Endothelial cell of umbilical vein (primary cell): ENCODE data around the gene PRKCZ. TPM values are rescaled to one million over a fixed set of nuclear protein-coding genes. Genes with fewer than 3 reads are reported as not detected.

ENCODE experiments used
- BruUV-seq: library from RNA; stranded (reverse); fragments of 400-500 nt; replicated peaks from 2 replicates; lab custom pipeline; 2021; lab: Mats Ljungman, UMichigan
- CTCF ChIA-PET: fragments of 300-600, 350-600 bp; sonication (Branson Sonifier 250); formaldehyde crosslinking; loops from one replicate; lab custom pipeline; 2021; ENCODE audit warnings: antibody characterized with exemption, inconsistent platforms; lab: Charles Lee
- POLR2A ChIA-PET: fragments of 300-600, 350-600 bp; sonication (Branson Sonifier 250); formaldehyde crosslinking; loops from one replicate; lab custom pipeline; 2021; ENCODE audit warnings: antibody characterized with exemption, inconsistent platforms; lab: Charles Lee
- DNase-seq: peaks from one replicate; pipeline ENCODE4 v3.0.0-alpha.2; 2011; ENCODE audit warnings: low read depth, low spot score
- FAIRE-seq: peaks from 2 replicates; lab custom pipeline; 2011; peaks lifted over from hg19 to GRCh38; lab: Jason Lieb, UNC
- H2AFZ ChIP-seq: 2 replicates; pipeline ENCODE4 v1.6.0; 2012; ENCODE audit warnings: low read depth, low read length, control low read depth, inconsistent platforms
- H3K27ac ChIP-seq: 2 replicates; pipeline ENCODE4 v1.5.1; 2011; ENCODE audit warnings: low read depth, mild to moderate bottlenecking, control low read depth, low read length, moderate library complexity; ENCODE audit not compliant: insufficient read depth
- H3K27me3 ChIP-seq, 2 experiments: 2 replicates each; pipeline versions ENCODE4 v1.6.0 to v1.6.1; 2011; ENCODE audit warnings: low read length in 2 of 2, mixed read lengths in 1 of 2; ENCODE audit not compliant: control insufficient read depth in 2 of 2, insufficient read depth in 2 of 2
- H3K36me3 ChIP-seq, 2 experiments: 2 replicates in 1 of 2; 3 replicates in 1 of 2; pipeline ENCODE4 v1.5.1; 2011; ENCODE audit warnings: low read length in 2 of 2, mild to moderate bottlenecking in 1 of 2, moderate library complexity in 1 of 2; ENCODE audit not compliant: control insufficient read depth in 2 of 2, insufficient read depth in 2 of 2; ENCODE audit errors: extremely low read depth in 1 of 2
- H3K4me1 ChIP-seq: 3 replicates; pipeline ENCODE4 v1.5.1; 2011; ENCODE audit warnings: mild to moderate bottlenecking, low read length; ENCODE audit not compliant: control insufficient read depth, insufficient read depth; ENCODE audit errors: extremely low read depth
- H3K4me2 ChIP-seq: 2 replicates; pipeline ENCODE4 v1.6.1; 2011; ENCODE audit warnings: low read length, control low read depth, mixed read lengths; ENCODE audit not compliant: insufficient read depth
- H3K4me3 ChIP-seq, 3 experiments: fragments of 200-600 bp in 1 of 3; sonication (generic), shearing (Covaris generic) in 1 of 3; replicated peaks in 1 of 3; 2 replicates each; pipeline ENCODE4 v1.5.1; 2011 to 2016; ENCODE audit warnings: control low read depth in 3 of 3, low read length in 3 of 3, mild to moderate bottlenecking in 2 of 3, inconsistent platforms in 1 of 3, low read depth in 1 of 3, moderate library complexity in 1 of 3; ENCODE audit not compliant: insufficient read depth in 1 of 3
- H3K79me2 ChIP-seq: 2 replicates; pipeline ENCODE4 v1.6.0; 2012; ENCODE audit warnings: low read length, inconsistent platforms; ENCODE audit not compliant: control insufficient read depth, insufficient read depth
- H3K9ac ChIP-seq: replicated peaks from 2 replicates; pipeline ENCODE3; 2011; ENCODE audit warnings: low read length, control low read depth; ENCODE audit not compliant: insufficient read depth; ENCODE audit errors: extremely low read depth
- H3K9me1 ChIP-seq: replicated peaks from 3 replicates; pipeline ENCODE4 v1.6.0; 2011; ENCODE audit warnings: mild to moderate bottlenecking, low read length; ENCODE audit not compliant: control insufficient read depth, insufficient read depth; ENCODE audit errors: extremely low read depth
- H3K9me3 ChIP-seq: replicated peaks from 2 replicates; pipeline ENCODE4 v1.5.1; 2012; ENCODE audit warnings: low read length, inconsistent platforms; ENCODE audit not compliant: control insufficient read depth, insufficient read depth
- H4K20me1 ChIP-seq: replicated peaks from 2 replicates; pipeline ENCODE3; 2011; ENCODE audit warnings: mild to moderate bottlenecking, low read length; ENCODE audit not compliant: control insufficient read depth, insufficient read depth; ENCODE audit errors: extremely low read depth
- CTCF ChIP-seq, 2 donors: IDR thresholded peaks; 1 replicate in 1 of 2; 2 replicates in 1 of 2; pipeline ENCODE4 v1.5.1; 2011; ENCODE audit warnings: low read length in 2 of 2, mild to moderate bottlenecking in 2 of 2, moderate library complexity in 2 of 2, control low read depth in 1 of 2, inconsistent platforms in 1 of 2, low read depth in 1 of 2; ENCODE audit not compliant: insufficient read depth in 1 of 2; ENCODE audit errors: extremely low read depth in 1 of 2
- EZH2 ChIP-seq: IDR thresholded peaks from 2 replicates; pipeline ENCODE4 v1.6.1; 2012; ENCODE audit warnings: borderline replicate concordance, low read depth, mild to moderate bottlenecking, moderate library complexity, low read length, inconsistent platforms; ENCODE audit not compliant: severe bottlenecking
- FOS ChIP-seq: IDR thresholded peaks from 2 replicates; pipeline ENCODE4 v1.6.1; 2011; ENCODE audit warnings: mild to moderate bottlenecking, low read length, moderate library complexity, borderline replicate concordance; ENCODE audit not compliant: insufficient read depth
- GATA2 ChIP-seq: IDR thresholded peaks from 2 replicates; pipeline ENCODE4 v1.7.0; 2011; ENCODE audit warnings: low read depth, mild to moderate bottlenecking, moderate library complexity, mixed read lengths, low read length; ENCODE audit not compliant: insufficient read length, insufficient read depth
- JUN ChIP-seq: IDR thresholded peaks from 2 replicates; pipeline ENCODE4 v1.6.1; 2011; ENCODE audit warnings: borderline replicate concordance, low read depth; ENCODE audit not compliant: insufficient read length, insufficient read depth
- MYC ChIP-seq: IDR thresholded peaks from one replicate; pipeline ENCODE4 v1.6.1; 2011; ENCODE audit warnings: mild to moderate bottlenecking, low read depth, low read length
- POLR2A ChIP-seq: IDR thresholded peaks from 2 replicates; pipeline ENCODE4 v1.6.1; 2012; ENCODE audit warnings: low read depth, mild to moderate bottlenecking, control low read depth, low read length
- POLR2AphosphoS5 ChIP-seq: IDR thresholded peaks from 2 replicates; pipeline ENCODE4 v1.6.1; 2012; ENCODE audit warnings: low read depth, mild to moderate bottlenecking, control low read depth, low read length, moderate library complexity; ENCODE audit not compliant: insufficient read depth
- dilution Hi-C: fragments of 300-500 bp; cut with MboI; formaldehyde crosslinking; loops from one replicate; pipeline ENCODE4 v1.15.0; 2019; ENCODE audit warnings: low sequenced_read_pairs; ENCODE audit not compliant: extremely low pct_ligation_motif_present
- intact Hi-C: fragments of 100-400 bp; cut with micrococcal nuclease; formaldehyde crosslinking; loops from one replicate; pipeline ENCODE4 v1.10.0; 2022
- polyA plus RNA-seq, 4 experiments: library from polyadenylated mRNA; depleted of rRNA in 3 of 4; stranded (reverse) in 3 of 4; unstranded in 1 of 4; fragments of >200 nt; gene quantifications; 2 replicates each; pipeline versions ENCODE4 v1.2.1 to v1.2.3, GENCODE V29; 2011 to 2012; ENCODE audit warnings: missing spikeins in 1 of 4
- total RNA-seq: library from RNA; stranded (reverse); gene quantifications from 2 replicates; pipeline ENCODE4 v1.2.3, GENCODE V29; 2021
- TF ChIP-seq, protein P1 (sequence below): IDR thresholded peaks from 2 replicates; pipeline ENCODE4 v1.6.1; 2011; ENCODE audit not compliant: insufficient read depth, insufficient read length

The PRKCZ gene
- total and polyA plus RNA-seq, 2 donors (not counting 3 experiments of a cell fraction or from before 2014, with no cell fraction given): 0.22 to 1.7 TPM

- DNase-seq: no peak
- Histone ChIP-seq H3K4me3 (no peak overlapping the region), H3K9me3 (no peaks in the 10 kb centered on the region), H3K9ac (no peak overlapping the region), H3K9me1 (no peaks in the 10 kb centered on the region), H3K27me3 (no peaks in the 10 kb centered on the region), H4K20me1 (no peaks in the 10 kb centered on the region), H3K4me1 (no peaks in the 10 kb centered on the region), H3K79me2 (no peaks in the 10 kb centered on the region), H3K36me3 (no peaks in the 10 kb centered on the region), H3K4me2 (no peak overlapping the region), H2AFZ (no peak overlapping the region), H3K27ac (no peak overlapping the region)
- dilution Hi-C loops (no loop called here), intact Hi-C loops (no loop called here)
- no peak for FAIRE-seq
- no TSS peak for BruUV-seq
- ChIA-PET POLR2A (no interaction called here), CTCF (interaction anchor here (0.8 kb wide), 1 partner anchor 72 kb away, joined by 3 read pairs; no protein-coding TSS in a partner anchor)
- TF ChIP-seq POLR2A (no peak), POLR2AphosphoS5 (no peak), FOS (no peak), GATA2 (no peak), CTCF (IDR thresholded peaks at IDR 0.05; ENCODE audit: extremely low read depth in 1 of 2, insufficient read depth in 1 of 2, low read depth in 1 of 2, low read length in 2 of 2) (no peak), MYC (no peak), EZH2 (no peak), JUN (no peak)
- TF ChIP-seq, protein P1, sequence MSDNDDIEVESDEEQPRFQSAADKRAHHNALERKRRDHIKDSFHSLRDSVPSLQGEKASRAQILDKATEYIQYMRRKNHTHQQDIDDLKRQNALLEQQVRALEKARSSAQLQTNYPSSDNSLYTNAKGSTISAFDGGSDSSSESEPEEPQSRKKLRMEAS: no peak
These were observed 52.5 kb downstream of the PRKCZ start for GRCh38 chr1:2102753-2103152.
